ENCODE results near the gene HOXB1.

GRCh38 chr17:48563867-48564187 is 33.0 kb upstream of the HOXB1 start:
- TF ChIP-seq POLR2AphosphoS5 (IDR thresholded peaks at IDR 0.05), result no peak
- no peak for TF ChIP-seq POLR2A (IDR thresholded peaks at IDR 0.05)
- no peak for TF ChIP-seq CTCF (IDR thresholded peaks at IDR 0.05)
- no peak for TF ChIP-seq EP300 (IDR thresholded peaks at IDR 0.05)

Data from upper lobe of left lung (tissue), 4 donors.